K562 (cell line): ENCODE data around the gene MAGI1.

ENCODE experiments used
- CTCF ChIP-seq, 3 experiments: IDR thresholded peaks in 2 of 3; conservative IDR thresholded peaks in 1 of 3; 2 replicates each; pipeline ENCODE4 v1.5.1; 2011 to 2012; ENCODE audit warnings: low read length in 3 of 3, mild to moderate bottlenecking in 3 of 3, control low read depth in 2 of 3, improper control_type of control experiment in 1 of 3, inconsistent platforms in 1 of 3, low read depth in 1 of 3, mixed read lengths in 1 of 3, moderate library complexity in 1 of 3; ENCODE audit not compliant: insufficient read depth in 2 of 3
- TEAD1 ChIP-seq, 2 experiments: fragments of 450-650 bp in 1 of 2; sonication (generic) in 1 of 2; formaldehyde crosslinking; IDR thresholded peaks; 2 replicates each; pipeline versions ENCODE4 v1.4.0 to v1.8.0; 2020 to 2022; ENCODE audit warnings: mild to moderate bottlenecking in 2 of 2, missing genetic modification reagents in 1 of 2

DNA sequence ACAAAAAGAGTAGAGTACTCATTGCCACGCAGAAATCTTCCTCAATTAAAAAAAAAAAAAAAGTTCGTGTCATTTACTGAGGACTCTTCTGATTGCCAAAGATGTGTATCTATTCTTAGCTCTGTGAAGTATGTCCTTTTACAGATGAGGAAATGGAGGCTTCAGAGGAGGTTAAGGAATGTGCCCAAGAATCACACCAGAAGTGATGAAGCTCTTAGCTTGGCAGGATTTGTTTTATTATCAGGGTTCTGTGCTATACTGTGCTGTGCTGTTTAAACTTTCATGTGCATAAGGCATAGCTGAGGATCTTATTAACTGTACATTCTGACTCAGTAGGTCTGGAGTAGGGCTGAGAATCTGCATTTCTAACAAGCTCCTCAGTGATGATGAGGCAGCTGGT lies 685.8 kb downstream of the MAGI1 start:
- TF ChIP-seq CTCF (IDR thresholded peaks at IDR 0.05 in 2 of 3, conservative IDR thresholded peaks at IDR 0.05 in 1 of 3; ENCODE audit: insufficient read depth in 2 of 3, low read depth in 1 of 3, low read length in 3 of 3) (no peak), TEAD1 (CRISPR knock-in tag; IDR thresholded peaks at IDR 0.05) (no peak)
